Transverse colon (tissue), 3 donors: ENCODE measurements around the gene SPTB.

Experiments used
- CTCF ChIP-seq, 5 experiments: fragments of 200-600 bp in 3 of 5; fragments of 450-650 bp in 2 of 5; sonication (generic) in 3 of 5; IDR thresholded peaks; 1 replicate in 2 of 5; 2 replicates in 3 of 5; pipeline ENCODE4 v1.5.1; 2016 to 2017; ENCODE audit warnings: antibody characterized with exemption in 5 of 5, inconsistent platforms in 3 of 5, mild to moderate bottlenecking in 2 of 5, moderate library complexity in 1 of 5
- POLR2A ChIP-seq: fragments of 450-650 bp; IDR thresholded peaks from one replicate; pipeline ENCODE4 v1.6.1; 2016; ENCODE audit warnings: antibody characterized with exemption, mild to moderate bottlenecking, moderate library complexity

- TF ChIP-seq CTCF (IDR thresholded peaks at IDR 0.05) (no peak), POLR2A (no peak)
Observed at GRCh38 chr14:64738281-64738804, 141.4 kb downstream of the SPTB start.
